ENCODE data around the gene GABRB2. TPM values are rescaled to one million over a fixed set of nuclear protein-coding genes. Genes with fewer than 3 reads are reported as not detected.
A peak's percentile ranks its signal among the peaks of the same experiment; 100 is the strongest.
"Not testable (repeated sequence)": the region's sequence is repeated elsewhere in the genome, so short reads cannot be mapped to it uniquely, and the experiment has no call there.

Gene GABRB2
- total RNA-seq (2014; rRNA removed; shearing (Covaris generic)): not detected in 2 replicates

DNA sequence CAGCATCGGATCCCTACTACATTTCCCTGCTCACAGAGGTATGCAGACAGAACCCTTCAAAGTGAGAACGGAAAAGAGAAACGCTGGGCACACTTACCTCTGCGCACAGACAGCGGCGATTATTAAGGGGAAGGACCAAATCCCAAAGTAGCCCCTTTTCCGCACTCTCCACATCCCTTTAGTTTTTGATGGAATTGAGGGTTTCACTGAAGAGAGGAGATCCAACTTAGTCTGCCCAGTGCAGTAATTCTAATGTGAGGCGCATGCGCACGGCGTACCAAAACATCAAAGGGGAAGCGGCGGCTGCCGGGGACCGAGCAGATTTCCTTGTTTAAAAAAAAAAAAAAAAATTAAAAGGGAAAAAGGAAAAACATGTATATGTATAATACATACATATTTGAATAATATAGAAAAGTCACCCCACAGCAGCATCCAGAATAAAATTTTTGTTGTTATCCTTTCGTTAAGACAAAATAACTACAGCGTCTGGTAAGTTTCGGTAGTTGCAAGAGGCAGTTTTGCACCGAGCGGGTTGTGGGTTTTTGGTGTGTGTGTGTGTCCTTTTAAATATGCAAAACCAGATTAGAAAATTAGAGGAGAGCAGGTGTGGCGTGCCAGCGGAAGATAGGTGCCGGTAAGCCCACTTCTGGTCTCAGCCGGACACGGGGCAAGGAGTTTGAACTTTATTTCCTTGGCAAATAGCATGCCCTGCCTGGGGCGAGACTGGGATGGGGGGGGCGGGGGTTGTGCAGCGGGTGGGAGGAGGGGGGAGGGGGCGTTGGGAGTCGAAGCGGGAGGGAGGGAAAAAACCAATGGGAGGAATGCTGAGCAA lies at the start of gene GABRB2:
Gene GABRB2 (minus strand): TSS at position 256 of the 832 bp plus-strand sequence. CDS start 82 bp downstream, at position 174.
- DNase-seq (ENCODE audit: low spot score): no peak

DNA sequence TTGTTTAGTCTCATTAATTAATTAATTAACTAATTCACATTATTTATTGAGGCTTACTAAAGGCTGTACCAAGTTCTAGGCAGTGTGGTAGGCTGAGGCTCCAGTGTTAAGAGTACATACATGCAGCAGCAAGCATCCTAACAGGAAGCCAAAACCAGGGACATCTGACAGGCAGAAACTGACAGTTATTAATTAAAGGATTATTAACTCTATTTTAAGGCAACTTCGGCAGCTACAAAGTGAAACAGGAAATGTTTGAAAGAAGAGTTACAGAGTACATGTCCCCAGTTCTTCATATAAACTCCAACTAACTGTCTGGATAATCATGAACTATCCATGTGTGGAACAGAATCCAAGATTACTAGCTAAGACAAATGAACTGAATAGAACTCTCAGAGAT lies 39.3 kb upstream of the GABRB2 start:
- DNase-seq (ENCODE audit: low spot score): no peak

DNA sequence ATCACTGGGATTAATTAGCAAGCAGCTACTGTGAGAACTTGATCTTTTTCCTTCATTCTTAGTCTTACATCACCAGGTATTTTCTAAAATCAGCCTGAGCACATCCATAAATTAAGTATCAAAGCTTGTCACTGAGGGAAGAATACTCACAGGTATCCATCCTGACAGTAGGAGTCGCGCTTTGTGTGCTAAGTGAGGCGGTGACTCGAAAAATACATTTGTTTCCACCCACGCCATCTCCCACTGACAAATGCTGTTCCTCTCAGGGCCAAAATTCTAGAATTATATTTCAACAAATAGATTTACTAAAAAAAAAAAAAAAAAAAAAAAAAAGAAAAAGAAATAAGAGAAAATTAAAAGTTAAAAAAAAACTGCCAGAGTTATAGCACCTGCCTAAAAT lies 34.1 kb upstream of the GABRB2 start:
- DNase-seq (ENCODE audit: low spot score): no peak

DNA sequence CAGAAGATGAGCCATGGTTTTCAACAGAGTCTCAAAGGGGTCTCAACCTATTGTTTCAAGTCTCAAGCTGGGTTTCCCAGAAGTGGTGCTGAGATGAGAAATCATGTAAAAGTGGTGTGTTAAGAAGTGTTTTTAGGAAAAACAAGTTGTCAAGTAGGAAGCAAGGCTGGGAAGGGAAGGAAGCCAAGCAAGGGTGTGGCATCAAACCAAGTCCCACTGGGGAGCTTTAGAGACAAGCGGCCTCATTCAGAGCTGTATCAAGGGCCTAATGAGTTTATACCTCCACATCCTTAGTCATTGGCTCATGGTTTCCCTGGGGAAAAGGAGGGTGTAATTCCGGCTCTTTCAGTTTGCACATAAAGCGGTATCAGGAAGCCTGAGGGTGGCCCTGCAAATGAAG lies 26.4 kb upstream of the GABRB2 start:
- DNase-seq (ENCODE audit: low spot score): no peak

DNA sequence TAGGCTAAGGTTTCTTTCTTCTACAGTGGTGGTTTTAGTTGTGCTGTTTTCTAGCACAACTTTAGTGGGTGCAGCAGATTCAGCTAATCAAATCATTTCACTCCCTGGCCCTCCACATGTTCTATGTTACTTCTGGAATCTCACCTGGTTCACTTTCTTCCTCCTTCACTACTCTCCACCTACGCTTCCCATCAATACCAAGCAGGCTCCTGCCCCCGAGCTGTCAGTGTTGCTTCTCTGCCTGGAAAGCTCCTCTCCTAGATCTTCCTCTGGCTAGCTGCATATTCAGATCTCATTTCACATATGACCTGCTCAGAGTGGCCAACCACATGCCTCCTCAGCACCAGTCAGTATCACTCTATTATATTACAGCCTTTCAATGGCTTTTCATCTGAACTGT lies 19.6 kb upstream of the GABRB2 start:
- DNase-seq (ENCODE audit: low spot score): no peak

DNA sequence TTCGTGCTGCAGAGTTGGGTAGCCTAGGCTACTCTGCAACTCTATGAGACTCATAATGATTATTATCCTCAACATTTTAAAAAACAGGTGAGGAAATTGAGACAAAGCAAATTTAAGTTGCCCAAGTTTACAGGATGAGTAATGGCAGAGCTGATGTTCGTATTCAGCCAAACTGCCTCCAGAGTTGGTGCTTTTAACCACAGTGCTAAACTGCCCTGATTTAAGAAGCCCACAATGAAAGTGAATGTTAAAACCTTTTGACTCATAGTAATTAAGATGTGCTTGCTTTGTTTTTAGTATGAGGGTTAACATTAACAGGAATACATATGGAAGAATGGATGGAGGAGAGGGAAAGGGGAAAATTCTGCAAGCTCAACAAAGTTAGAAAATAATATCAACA lies 15.9 kb upstream of the GABRB2 start:
- no peak for DNase-seq (ENCODE audit: low spot score)

DNA sequence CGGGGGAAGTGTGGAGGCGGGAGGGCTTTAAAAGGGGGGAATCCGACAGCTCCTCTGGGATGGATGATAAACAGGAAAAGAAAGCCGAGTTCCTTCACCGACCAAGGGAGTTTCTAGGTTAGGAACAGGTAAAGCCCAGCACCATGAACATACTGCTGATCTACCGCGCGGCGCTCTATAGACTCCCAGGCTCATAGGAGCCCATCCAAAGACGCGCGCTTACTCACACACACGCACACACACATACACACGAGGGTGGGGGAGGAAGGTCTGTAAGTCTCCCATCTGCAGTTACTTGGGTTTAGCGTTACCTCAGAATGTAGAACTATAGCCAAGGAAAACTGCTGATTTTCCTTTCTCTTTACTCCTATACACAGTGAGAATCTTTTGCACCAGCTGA lies 2.6 kb upstream of the GABRB2 start:
- no peak for DNase-seq (ENCODE audit: low spot score)

DNA sequence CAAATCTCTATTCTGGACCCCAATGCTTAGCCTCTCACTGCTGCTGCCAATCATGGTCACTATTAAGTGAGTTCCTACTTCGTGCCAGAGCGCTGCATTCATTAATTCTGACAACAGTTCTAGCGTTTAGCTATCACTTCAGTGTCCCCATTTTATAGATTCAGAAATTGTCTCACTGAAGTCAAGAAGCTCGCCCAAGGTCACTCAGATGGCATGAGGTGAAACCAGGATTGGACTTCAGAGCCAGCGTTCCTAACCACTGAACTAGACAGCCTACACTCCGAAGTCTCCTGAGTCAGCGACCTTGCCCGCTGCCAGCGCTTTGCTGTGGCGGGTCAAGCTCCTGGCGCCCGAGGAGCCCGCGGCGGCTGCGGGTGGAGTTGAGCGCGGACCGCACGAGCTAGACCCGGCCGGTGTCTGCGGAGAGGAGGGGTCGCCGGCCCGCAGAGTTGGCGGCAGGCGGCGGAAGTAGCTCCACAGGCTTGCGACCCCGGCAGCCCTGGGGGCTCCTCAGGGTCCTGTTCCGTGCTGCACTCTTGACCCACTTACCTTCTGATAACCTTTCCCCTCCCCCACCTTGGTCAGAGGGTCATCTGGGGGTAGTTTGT lies 2.1 kb upstream of the GABRB2 start:
- DNase-seq (ENCODE audit: low spot score): no peak

DNA sequence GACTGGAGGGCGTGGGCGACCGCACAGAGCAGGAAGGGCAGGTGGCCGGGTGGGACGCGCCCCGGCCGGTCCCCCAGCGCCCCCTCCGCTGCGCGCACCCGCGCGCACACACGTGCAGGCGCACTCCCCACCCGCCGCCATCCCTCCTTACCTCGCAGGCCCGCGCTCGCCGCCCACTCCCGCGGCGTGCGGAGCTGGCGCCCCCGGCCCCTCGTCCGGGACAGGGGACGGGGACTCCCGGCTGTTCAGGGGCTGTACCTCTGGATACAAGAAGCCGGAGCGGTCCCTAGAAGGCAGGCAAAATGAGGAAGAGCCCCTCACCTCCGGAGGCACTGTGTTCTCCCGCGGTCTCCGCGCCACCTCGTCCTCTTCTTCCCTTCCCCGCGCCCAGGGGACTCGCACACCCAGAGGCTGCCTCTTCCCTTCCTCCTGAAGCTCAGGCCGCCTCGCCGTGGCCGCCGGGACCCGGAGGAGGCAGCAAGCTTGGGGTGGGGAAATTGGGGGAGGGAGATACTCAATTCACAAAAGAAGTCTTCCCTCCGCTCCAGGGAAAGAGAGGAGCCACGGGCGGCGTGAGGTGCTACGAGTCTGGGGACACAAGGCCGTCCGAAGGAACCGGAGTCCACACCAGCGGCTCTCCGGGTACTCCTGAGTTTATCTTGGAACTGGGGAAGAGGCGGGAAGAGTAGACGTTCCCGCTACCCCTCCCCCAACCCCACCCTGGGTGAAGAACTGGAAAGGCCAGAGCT lies 1.4 kb upstream of the GABRB2 start:
- no peak for DNase-seq (ENCODE audit: low spot score)

DNA sequence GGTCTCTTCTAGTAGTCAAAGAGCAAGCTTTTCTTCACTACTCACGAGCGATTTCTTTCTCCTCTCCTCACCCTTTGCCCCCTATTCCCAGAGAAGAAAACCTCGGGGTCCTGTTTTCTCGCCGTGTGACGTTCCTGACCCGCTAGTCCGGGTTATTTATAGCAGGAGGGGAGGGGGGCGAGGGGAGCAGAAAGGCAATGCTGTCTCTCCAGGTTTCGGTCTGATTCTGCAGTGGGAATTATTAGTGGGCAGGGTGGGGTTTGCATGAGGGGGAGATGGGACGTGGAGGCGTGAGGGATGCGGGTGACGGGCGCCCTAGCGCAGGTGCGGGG lies 847 bp upstream of the GABRB2 start:
- no peak for DNase-seq (ENCODE audit: low spot score)

DNA sequence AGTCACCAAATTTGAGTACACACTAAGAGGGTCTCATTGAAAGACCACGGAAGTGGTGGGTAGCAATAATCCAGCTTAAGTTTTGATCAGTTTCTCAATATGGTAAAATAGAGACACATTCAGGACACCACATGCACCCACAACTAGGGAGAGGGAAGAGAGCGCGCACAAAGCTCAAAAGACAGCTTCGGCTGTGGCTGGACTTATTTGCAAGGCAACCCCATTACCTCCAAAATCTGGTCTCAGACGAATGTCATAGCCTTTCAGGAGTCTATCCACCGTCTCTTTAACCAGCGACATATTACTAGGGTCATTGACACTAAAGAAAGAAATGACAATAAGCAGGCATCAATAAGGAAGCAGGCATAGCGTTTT lies 443 bp downstream of the GABRB2 start:
- DNase-seq (ENCODE audit: low spot score): no peak

DNA sequence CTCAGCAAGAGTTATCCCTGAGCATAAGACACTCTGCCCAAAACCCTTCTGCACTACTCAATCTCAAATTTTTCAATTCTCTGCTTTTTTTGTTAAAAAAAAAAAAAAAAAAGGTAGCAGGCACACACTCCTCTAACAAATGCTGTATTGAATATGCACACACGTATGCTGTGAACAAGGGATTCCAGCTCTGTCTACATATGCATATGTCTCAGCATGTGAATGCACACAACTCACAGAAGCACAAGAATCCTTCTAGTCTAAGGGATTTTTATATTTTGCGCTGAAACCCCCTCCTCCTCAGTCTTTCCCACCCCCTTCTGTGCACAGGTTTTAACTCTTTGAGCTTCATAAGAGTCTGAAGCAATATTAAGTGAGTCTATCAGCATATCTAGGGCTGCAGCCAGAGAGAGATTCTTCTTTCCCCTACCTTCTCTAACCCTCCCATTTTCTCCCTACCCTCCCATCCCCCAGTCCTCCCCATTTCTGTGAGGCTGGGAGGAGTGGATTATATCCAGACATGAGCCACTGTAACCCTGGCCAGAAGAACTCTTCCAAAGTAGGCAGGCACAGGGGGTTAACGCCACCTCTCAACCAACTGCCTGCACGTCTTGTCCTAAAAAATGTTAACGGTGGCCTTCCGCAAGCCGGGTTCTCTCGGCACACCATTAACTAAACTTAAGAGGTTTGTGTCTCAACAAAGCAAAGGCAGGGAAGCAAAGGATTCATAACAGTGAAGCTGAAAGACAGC lies 1.0 kb downstream of the GABRB2 start:
- DNase-seq (ENCODE audit: low spot score): no peak

DNA sequence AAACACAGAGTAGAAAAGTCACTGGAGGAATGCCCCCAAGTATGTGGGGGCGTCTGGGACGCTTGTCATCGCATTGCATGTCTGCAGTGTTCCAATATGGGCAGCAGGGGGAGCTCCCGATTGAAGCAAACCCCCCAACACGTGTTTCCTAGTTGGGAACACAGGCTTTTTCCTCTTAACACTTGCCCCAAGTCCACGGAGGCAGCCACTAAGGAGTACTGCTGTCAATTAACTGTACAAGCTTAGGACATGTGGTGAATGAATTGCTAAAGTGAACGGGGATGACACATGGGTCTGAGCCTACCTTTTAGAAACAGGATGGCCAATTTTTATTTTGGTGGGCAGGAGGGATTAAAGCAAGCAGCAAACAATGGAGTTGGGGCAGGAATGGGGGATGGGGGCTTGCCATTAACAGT lies 2.2 kb downstream of the GABRB2 start:
- peak; percentile 36 for DNase-seq (ENCODE audit: low spot score)

DNA sequence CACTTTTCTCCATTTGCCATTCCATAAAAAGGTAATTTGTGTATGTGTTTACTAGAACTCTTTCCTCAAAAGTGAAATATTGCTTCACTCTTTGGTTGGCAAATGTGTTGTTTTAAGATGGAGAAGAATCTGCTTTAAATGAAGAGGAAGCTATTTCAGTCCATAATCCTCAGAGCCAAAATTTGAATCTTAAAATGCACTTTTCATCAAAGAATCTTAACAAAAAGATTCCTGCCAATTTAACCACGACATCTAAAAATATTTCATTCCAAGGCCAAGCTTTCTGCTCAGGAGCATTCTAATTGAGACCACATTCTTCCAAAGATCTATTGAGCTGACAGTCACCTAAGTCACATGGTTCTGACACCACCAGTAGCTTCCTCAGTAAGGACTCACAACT lies 7.5 kb downstream of the GABRB2 start:
- DNase-seq (ENCODE audit: low spot score): no peak

DNA sequence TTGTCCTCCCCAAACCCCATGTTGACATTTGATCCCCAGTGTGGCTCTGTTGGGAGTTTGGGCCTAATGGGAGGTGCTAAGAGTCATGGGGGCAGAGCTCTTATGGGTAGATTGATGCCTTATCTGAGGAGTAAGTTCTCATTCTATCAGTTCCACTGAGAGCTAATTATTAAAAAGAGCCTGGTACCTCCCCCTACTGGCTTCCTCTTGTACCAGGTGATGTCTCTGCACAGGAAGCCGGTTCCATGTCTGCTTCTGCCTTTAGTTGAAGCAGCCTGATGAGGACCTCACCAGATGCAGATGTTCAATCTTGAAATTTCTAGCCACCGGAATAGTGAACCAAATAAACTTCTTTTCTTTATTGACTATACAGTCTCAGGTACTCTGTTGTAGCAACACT lies 10.8 kb downstream of the GABRB2 start:
- DNase-seq (ENCODE audit: low spot score): no peak

DNA sequence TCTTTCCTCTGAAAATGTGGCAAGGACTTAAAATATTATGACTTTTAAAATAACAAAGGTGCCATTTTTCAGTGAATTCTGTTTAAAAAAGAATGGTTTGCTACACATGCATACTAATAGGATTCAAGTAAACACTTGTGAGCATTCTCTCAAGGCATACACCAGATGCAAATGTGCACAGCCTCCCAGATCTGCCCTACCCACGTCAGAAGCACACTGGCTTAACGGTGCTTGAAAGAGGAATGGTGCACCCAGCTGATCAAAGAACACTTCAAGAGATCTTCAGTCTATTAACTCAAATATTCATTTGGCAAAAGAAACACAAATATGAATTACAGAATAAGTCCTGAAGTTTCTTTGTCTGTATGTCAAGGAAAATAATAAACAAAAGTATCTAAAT lies 15.8 kb downstream of the GABRB2 start:
- no peak for DNase-seq (ENCODE audit: low spot score)

DNA sequence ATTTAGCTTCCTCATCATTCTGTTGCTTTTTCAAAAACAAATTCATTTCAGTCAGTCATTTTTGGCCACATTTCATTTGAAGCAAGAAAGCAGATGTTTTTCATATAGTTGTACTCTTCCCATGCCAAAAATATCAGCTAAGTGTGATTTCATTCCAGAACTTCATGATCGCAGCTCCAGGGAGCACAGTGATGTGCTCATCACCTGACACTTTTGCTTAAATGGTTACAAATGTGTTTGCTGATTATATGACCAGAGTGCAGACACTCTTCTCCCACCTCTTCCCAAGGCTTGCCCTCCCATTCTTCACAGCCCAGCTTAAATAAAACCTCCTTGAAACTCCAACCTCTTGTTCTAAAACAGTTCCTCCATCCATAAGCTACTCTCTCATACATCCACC lies 32.6 kb downstream of the GABRB2 start:
- no peak for DNase-seq (ENCODE audit: low spot score)

DNA sequence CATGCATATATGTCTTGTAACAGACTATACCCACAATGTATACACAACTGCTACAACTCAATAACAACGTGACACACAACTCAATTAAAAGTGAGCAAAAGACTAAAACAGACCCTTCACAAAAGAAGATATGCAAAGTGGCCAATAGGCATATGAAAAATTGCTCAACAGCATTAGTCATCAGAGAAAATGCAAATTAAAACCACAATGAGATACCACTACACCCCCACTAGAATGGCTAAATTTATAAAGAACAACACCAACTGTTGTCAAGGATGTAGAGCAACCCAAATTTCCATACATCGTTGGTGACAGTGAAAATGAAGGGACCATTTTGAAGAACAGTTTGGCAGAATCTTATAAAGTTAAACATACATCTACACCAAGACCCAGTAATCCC lies 38.9 kb downstream of the GABRB2 start:
- DNase-seq (ENCODE audit: low spot score): no peak

DNA sequence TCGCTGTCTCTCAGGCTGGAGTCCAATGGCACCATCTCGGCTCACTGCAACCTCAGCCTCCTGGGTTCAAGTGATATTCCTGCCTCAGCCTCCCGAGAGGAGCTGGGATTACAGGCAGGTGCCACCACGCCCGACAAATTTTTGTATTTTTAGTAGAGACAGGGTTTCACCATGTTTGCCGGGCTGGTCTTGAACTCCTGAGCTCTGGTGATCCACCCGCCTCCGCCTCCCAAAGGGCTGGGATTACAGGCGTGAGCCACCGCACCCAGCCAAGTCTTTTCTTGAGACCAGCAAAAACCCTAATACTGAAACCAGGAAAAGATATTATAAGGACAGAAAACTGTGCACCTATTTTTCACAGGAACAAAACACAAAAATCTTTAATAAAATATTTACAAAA lies 41.4 kb downstream of the GABRB2 start:
- DNase-seq (ENCODE audit: low spot score): not testable (repeated sequence)

DNA sequence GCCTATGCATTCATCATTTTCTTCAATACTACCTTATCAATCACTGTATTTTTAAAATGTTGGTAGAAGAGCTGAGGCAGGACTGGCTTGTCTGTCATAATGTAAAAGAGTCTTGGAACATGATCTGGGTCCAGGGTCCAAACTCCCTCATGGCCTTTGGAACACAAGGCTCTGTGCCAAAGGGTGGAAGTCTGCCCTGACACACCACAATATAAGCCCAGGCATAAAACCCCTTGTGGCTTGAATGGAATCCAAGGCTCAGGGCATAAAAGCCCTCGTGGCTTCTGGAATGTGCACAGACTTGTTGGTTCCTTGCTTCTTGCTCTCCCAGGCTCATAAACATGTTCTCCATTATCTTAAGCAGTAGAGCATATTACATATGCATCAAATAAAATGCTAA lies 48.0 kb downstream of the GABRB2 start:
- no peak for DNase-seq (ENCODE audit: low spot score)

DNA sequence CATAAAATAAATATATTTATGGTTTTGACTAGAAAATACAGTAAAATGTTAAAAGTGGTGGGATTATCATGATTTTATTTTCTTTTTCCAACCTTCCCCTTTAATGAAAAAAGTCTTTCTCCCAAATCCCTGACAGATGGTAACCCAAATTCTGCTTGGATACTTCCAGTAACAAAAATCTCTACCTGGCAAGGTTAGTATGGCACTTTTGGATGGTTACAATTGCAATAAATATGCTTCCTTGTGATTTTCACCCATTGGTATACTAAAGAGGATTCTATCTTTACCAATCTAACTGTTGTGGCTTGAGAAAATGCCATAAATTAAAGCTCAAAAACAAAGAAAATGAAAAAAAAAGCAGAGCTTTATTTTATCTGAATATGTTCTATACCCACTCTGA lies 62.8 kb downstream of the GABRB2 start:
- no peak for DNase-seq (ENCODE audit: low spot score)

DNA sequence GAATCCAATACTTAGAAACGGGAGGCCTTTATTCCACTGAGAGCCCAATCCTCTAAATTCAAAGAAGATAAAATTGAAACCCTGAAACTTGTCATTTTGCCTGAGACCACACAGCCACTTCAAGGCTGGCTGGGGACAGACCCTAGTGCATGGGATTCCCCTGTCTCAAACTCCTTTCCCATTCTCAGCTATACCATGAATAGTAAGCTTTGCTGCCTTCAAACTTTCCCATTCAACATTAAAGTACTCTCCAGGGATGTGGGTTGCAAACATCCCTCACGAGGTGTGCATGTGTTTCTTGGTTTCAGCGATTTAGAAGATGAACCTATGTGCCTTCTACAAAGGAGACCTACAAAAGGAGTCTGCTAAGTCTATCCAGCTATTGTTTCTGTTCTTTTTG lies 64.6 kb downstream of the GABRB2 start:
- no peak for DNase-seq (ENCODE audit: low spot score)

All from A172 (cell line).